ENCODE measurements around the gene TTYH2.

DNA sequence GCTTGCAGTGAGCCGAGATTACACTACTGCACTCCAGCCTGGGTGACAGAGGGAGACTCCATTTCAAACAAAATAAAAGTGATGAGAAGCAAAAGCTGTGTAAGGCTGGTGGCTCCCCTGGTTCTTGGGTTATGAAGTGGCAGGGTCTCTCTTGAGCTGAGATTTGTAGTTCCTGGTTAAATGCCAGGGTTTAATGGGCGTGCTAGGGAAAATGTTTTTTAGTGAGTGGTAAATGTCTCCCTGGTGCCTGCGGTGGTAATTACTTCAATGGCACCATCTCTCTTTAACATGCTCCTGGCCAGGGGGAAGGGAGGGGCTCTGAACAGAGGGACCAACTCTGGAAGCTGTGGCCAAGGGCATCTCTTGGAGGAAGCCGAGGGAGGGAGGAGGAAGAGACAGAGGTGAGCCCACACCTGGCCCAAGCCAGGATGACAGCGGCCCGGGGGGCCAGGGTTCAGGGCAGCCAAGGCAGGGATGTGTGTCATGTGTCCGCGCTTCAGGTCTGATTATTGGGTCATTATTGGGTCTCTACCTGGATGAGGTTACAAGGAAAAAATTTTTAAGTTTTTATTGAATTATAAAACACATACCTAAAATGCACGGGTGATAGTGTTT lies 27.7 kb upstream of the TTYH2 start:
- TF ChIP-seq, protein P1, sequence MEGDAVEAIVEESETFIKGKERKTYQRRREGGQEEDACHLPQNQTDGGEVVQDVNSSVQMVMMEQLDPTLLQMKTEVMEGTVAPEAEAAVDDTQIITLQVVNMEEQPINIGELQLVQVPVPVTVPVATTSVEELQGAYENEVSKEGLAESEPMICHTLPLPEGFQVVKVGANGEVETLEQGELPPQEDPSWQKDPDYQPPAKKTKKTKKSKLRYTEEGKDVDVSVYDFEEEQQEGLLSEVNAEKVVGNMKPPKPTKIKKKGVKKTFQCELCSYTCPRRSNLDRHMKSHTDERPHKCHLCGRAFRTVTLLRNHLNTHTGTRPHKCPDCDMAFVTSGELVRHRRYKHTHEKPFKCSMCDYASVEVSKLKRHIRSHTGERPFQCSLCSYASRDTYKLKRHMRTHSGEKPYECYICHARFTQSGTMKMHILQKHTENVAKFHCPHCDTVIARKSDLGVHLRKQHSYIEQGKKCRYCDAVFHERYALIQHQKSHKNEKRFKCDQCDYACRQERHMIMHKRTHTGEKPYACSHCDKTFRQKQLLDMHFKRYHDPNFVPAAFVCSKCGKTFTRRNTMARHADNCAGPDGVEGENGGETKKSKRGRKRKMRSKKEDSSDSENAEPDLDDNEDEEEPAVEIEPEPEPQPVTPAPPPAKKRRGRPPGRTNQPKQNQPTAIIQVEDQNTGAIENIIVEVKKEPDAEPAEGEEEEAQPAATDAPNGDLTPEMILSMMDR (IDR thresholded peaks at IDR 0.05; ENCODE audit: low read depth, low read length), result no peak
- no peak for TF ChIP-seq POLR2A (IDR thresholded peaks at IDR 0.05; ENCODE audit: extremely low read depth, insufficient read length)
- TF ChIP-seq, protein P2, sequence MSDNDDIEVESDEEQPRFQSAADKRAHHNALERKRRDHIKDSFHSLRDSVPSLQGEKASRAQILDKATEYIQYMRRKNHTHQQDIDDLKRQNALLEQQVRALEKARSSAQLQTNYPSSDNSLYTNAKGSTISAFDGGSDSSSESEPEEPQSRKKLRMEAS (IDR thresholded peaks at IDR 0.05; ENCODE audit: low read depth, low read length), result no peak
- no peak for TF ChIP-seq MYC (IDR thresholded peaks at IDR 0.05; ENCODE audit: low read depth, low read length)

Data from NB4 (cell line).